ENCODE measurements around the gene NRDC.

Gene NRDC

DNA sequence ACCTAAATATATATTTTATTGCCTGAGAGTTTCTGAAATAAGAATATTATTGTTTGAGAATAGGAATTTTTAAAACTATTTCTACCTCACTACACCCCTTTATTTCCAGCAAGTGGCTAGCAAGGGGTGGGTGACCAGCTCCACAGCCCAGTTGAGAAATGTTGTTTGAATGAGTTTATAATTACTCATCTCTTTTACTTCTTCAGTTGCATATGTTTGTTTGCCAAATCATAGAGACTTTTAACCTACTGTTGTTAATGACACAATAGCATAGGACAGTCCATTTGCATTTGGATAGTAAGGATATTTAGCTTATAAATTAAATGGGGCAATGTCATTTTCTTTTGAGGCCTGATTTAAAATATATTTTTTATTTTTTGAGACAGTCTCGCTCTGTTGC is 127.8 kb downstream of the NRDC start (continued):
- TF ChIP-seq, protein P1, sequence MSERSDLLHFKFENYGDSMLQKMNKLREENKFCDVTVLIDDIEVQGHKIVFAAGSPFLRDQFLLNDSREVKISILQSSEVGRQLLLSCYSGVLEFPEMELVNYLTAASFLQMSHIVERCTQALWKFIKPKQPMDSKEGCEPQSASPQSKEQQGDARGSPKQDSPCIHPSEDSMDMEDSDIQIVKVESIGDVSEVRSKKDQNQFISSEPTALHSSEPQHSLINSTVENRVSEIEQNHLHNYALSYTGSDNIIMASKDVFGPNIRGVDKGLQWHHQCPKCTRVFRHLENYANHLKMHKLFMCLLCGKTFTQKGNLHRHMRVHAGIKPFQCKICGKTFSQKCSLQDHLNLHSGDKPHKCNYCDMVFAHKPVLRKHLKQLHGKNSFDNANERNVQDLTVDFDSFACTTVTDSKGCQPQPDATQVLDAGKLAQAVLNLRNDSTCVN (tag by site-specific recombination; optimal IDR thresholded peaks at IDR 0.05), result no peak
- no peak for TF ChIP-seq ZNF214 (tag by site-specific recombination; IDR thresholded peaks at IDR 0.05; ENCODE audit: borderline replicate concordance)
- TF ChIP-seq ZBTB1 (tag by site-specific recombination; IDR thresholded peaks at IDR 0.05), result no peak
- no peak for TF ChIP-seq ZFHX2 (tag by site-specific recombination; conservative IDR thresholded peaks at IDR 0.05)
- TF ChIP-seq ZNF423 (tag by site-specific recombination; IDR thresholded peaks at IDR 0.05), result no peak

DNA sequence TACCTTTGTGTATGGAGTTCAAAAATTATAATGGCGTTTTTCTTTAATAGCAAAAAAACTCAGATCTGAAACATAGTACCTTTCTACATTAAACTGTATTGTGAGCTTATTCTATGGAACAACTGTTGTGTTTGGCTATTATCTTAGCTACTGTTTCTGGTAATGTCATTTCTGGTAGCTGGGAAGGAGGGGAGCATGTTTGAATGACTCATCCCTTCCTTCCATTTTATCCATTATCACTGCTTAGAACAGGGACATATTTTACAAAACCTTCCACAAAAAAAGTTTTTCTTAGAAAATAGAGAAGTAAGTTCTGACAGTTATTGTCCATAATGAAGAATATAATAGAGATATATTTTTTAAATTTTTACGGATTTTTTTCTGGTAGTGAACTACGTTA is 128.3 kb downstream of the NRDC start:
- Histone ChIP-seq H3K9me3 (ENCODE audit: control insufficient read depth, insufficient read depth, low read depth, low read length) (no peaks in the 10 kb centered on the region), H3K4me3 (ENCODE audit: low read depth, low read length) (no peak overlapping the region), H3K4me1 (ENCODE audit: control insufficient read depth, insufficient read depth, low read length) (0 out of 2 replicates have a peak, but pooled peaks cover 5% of the 10 kb centered on the region), H3K36me3 (ENCODE audit: control insufficient read depth in 2 of 2, insufficient read depth in 1 of 2, low read length in 2 of 2) (peaks cover 7 to 49% of the 10 kb centered on the region in 2 experiments; a peak in 2 of 3 replicates), H3K27ac (ENCODE audit: extremely low read depth, low read depth, low read length) (no peak overlapping the region)
- TF ChIP-seq, protein P2, sequence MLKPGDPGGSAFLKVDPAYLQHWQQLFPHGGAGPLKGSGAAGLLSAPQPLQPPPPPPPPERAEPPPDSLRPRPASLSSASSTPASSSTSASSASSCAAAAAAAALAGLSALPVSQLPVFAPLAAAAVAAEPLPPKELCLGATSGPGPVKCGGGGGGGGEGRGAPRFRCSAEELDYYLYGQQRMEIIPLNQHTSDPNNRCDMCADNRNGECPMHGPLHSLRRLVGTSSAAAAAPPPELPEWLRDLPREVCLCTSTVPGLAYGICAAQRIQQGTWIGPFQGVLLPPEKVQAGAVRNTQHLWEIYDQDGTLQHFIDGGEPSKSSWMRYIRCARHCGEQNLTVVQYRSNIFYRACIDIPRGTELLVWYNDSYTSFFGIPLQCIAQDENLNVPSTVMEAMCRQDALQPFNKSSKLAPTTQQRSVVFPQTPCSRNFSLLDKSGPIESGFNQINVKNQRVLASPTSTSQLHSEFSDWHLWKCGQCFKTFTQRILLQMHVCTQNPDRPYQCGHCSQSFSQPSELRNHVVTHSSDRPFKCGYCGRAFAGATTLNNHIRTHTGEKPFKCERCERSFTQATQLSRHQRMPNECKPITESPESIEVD (tag by site-specific recombination; IDR thresholded peaks at IDR 0.05), result peak; percentile 31; the same call in 1 of the 2 replicates
- peak; percentile 82 for TF ChIP-seq OSR2 (tag by site-specific recombination; IDR thresholded peaks at IDR 0.05)
- TF ChIP-seq ZNF843 (tag by site-specific recombination; IDR thresholded peaks at IDR 0.05), result no peak
- TF ChIP-seq, protein P3, sequence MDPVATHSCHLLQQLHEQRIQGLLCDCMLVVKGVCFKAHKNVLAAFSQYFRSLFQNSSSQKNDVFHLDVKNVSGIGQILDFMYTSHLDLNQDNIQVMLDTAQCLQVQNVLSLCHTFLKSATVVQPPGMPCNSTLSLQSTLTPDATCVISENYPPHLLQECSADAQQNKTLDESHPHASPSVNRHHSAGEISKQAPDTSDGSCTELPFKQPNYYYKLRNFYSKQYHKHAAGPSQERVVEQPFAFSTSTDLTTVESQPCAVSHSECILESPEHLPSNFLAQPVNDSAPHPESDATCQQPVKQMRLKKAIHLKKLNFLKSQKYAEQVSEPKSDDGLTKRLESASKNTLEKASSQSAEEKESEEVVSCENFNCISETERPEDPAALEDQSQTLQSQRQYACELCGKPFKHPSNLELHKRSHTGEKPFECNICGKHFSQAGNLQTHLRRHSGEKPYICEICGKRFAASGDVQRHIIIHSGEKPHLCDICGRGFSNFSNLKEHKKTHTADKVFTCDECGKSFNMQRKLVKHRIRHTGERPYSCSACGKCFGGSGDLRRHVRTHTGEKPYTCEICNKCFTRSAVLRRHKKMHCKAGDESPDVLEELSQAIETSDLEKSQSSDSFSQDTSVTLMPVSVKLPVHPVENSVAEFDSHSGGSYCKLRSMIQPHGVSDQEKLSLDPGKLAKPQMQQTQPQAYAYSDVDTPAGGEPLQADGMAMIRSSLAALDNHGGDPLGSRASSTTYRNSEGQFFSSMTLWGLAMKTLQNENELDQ (tag by site-specific recombination; IDR thresholded peaks at IDR 0.05; ENCODE audit: low read depth), result no peak
- ChIA-PET POLR2A (interaction anchor here (0.7 kb wide), 1 partner anchor 210 kb away, joined by 4 read pairs; no protein-coding TSS in a partner anchor), CTCF (interaction anchor here (1.0 to 1.6 kb wide), 3 partner anchors 19 to 177 kb away, joined by 3 to 6 read pairs (median 4); no protein-coding TSS in a partner anchor)

DNA sequence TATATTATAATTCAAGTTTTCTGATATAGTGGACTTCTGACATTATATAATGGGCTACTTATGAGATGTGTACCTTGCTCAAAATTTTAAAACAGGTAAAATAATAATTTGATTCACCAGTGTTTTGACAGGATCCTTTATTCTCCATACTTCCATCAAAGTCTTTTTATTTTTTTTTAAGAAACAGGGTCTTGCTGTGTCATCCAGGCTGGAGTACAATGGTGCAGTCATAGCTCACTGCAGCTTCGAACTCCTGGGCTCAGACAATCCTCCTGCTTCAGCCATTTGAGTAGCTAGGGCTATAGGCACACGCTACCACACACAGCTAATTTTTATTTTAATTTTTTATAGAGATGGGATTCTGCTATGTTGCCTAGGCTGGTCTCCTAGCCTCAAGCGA is 129.4 kb downstream of the NRDC start:
- POLR2A ChIA-PET, result no interaction called here
- no peaks in the 10 kb centered on the region for H3K9me3 ChIP-seq (ENCODE audit: control insufficient read depth, insufficient read depth, low read depth, low read length)
- CTCF ChIA-PET, result interaction anchor here (0.9 to 1.6 kb wide), 3 partner anchors 16 to 178 kb away, joined by 3 to 4 read pairs (median 4); no protein-coding TSS in a partner anchor
- H3K27ac ChIP-seq (ENCODE audit: extremely low read depth, low read depth, low read length), result no peak overlapping the region
- H3K4me3 ChIP-seq (ENCODE audit: low read depth, low read length), result no peak overlapping the region
- TF ChIP-seq ZNF837 (tag by site-specific recombination; IDR thresholded peaks at IDR 0.05) (no peak), ZBTB21 (tag by site-specific recombination; IDR thresholded peaks at IDR 0.05) (no peak), ZNF555 (tag by site-specific recombination; conservative IDR thresholded peaks at IDR 0.05) (no peak), GLIS1 (tag by site-specific recombination; IDR thresholded peaks at IDR 0.05) (no peak), ZNF529 (tag by site-specific recombination; IDR thresholded peaks at IDR 0.05; ENCODE audit: insufficient replicate concordance) (no peak), ZNF426 (tag by site-specific recombination; IDR thresholded peaks at IDR 0.05) (no peak), ZNF138 (tag by site-specific recombination; IDR thresholded peaks at IDR 0.05; ENCODE audit: borderline replicate concordance) (no peak), ZNF354C (tag by site-specific recombination; IDR thresholded peaks at IDR 0.05; ENCODE audit: borderline replicate concordance, low read depth) (no peak)
- TF ChIP-seq, protein P1 (tag by site-specific recombination; optimal IDR thresholded peaks at IDR 0.05), result no peak
- TF ChIP-seq, protein P4, sequence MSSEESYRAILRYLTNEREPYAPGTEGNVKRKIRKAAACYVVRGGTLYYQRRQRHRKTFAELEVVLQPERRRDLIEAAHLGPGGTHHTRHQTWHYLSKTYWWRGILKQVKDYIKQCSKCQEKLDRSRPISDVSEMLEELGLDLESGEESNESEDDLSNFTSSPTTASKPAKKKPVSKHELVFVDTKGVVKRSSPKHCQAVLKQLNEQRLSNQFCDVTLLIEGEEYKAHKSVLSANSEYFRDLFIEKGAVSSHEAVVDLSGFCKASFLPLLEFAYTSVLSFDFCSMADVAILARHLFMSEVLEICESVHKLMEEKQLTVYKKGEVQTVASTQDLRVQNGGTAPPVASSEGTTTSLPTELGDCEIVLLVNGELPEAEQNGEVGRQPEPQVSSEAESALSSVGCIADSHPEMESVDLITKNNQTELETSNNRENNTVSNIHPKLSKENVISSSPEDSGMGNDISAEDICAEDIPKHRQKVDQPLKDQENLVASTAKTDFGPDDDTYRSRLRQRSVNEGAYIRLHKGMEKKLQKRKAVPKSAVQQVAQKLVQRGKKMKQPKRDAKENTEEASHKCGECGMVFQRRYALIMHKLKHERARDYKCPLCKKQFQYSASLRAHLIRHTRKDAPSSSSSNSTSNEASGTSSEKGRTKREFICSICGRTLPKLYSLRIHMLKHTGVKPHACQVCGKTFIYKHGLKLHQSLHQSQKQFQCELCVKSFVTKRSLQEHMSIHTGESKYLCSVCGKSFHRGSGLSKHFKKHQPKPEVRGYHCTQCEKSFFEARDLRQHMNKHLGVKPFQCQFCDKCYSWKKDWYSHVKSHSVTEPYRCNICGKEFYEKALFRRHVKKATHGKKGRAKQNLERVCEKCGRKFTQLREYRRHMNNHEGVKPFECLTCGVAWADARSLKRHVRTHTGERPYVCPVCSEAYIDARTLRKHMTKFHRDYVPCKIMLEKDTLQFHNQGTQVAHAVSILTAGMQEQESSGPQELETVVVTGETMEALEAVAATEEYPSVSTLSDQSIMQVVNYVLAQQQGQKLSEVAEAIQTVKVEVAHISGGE (tag by site-specific recombination; conservative IDR thresholded peaks at IDR 0.05; ENCODE audit: low read depth), result no peak
- peaks cover 9% of the 10 kb centered on the region; the same call in 1 of the 2 replicates for H3K4me1 ChIP-seq (ENCODE audit: control insufficient read depth, insufficient read depth, low read length)
- H3K36me3 ChIP-seq (ENCODE audit: control insufficient read depth in 2 of 2, insufficient read depth in 1 of 2, low read length in 2 of 2), result peaks cover 7 to 42% of the 10 kb centered on the region in 2 experiments; a peak in 2 of 3 replicates
